OCI-LY1 (cell line): ENCODE results near the gene HEBP1.

Source experiments
- H2AFZ ChIP-seq: fragments of 200-600 bp; sonication (generic), shearing (Covaris generic); 2 replicates; pipeline ENCODE4 v1.6.0; 2014; ENCODE audit warnings: antibody characterized with exemption, mild to moderate bottlenecking, low read length
- H3F3A ChIP-seq: fragments of 200-600 bp; sonication (generic), shearing (Covaris generic); 2 replicates; pipeline ENCODE4 v1.6.0; 2014; ENCODE audit warnings: mild to moderate bottlenecking, antibody characterized with exemption, low read length, moderate library complexity; ENCODE audit not compliant: insufficient read depth
- H3K27ac ChIP-seq: fragments of 200-600 bp; sonication (generic); 2 replicates; pipeline ENCODE4 v1.5.1; 2014; ENCODE audit warnings: low read length, mixed run types, mild to moderate bottlenecking, low read depth; ENCODE audit not compliant: poor library complexity, severe bottlenecking
- H3K27me3 ChIP-seq: fragments of 200-600 bp; sonication (generic); 2 replicates; pipeline ENCODE4 v1.6.0; 2014; ENCODE audit warnings: antibody characterized with exemption, mild to moderate bottlenecking, low read length, moderate library complexity; ENCODE audit not compliant: insufficient read depth
- H3K36me3 ChIP-seq: fragments of 200-600 bp; sonication (generic); 2 replicates; pipeline ENCODE4 v1.6.1; 2014; ENCODE audit warnings: mild to moderate bottlenecking, antibody characterized with exemption, low read length, moderate library complexity, mixed read lengths; ENCODE audit not compliant: insufficient read depth
- H3K4me1 ChIP-seq: fragments of 200-600 bp; sonication (generic); 2 replicates; pipeline ENCODE4 v1.5.1; 2014; ENCODE audit warnings: mild to moderate bottlenecking, low read length, moderate library complexity; ENCODE audit not compliant: insufficient read depth, severe bottlenecking
- H3K4me2 ChIP-seq: fragments of 200-600 bp; sonication (generic), shearing (Covaris generic); 2 replicates; pipeline ENCODE4 v1.6.1; 2014; ENCODE audit warnings: low read length
- H3K4me3 ChIP-seq: fragments of 200-600 bp; sonication (generic); 2 replicates; pipeline ENCODE4 v1.5.1; 2014; ENCODE audit warnings: low read length, low read depth, mild to moderate bottlenecking, mixed read lengths; ENCODE audit not compliant: poor library complexity, severe bottlenecking
- H3K79me2 ChIP-seq: fragments of 200-600 bp; shearing (Covaris generic); 2 replicates; pipeline ENCODE4 v1.6.1; 2016; ENCODE audit warnings: mixed run types, low read length, mixed read lengths; ENCODE audit not compliant: insufficient read depth
- H3K9ac ChIP-seq: fragments of 200-600 bp; sonication (generic), shearing (Covaris generic); 2 replicates; pipeline ENCODE4 v1.6.1; 2014; ENCODE audit warnings: mild to moderate bottlenecking, low read length, mixed read lengths
- H3K9me2 ChIP-seq: fragments of 200-600 bp; sonication (generic), shearing (Covaris generic); 2 replicates; pipeline ENCODE4 v1.6.1; 2014; ENCODE audit warnings: low read depth, mild to moderate bottlenecking, low read length, mixed read lengths
- H3K9me3 ChIP-seq: fragments of 200-600 bp; shearing (Covaris generic); 2 replicates; pipeline ENCODE4 v1.6.1; 2014; ENCODE audit warnings: low read length, mixed read lengths
- H4K20me1 ChIP-seq: fragments of 200-600 bp; sonication (generic), shearing (Covaris generic); 2 replicates; pipeline ENCODE4 v1.6.0; 2016; ENCODE audit warnings: mild to moderate bottlenecking, low read length; ENCODE audit not compliant: insufficient read depth
- EZH2 ChIP-seq: fragments of 200-600 bp; sonication (generic), shearing (Covaris generic); IDR thresholded peaks from 2 replicates; pipeline ENCODE4 v1.8.0; 2017; ENCODE audit warnings: borderline replicate concordance, mixed run types, mild to moderate bottlenecking, antibody characterized with exemption, low read length, moderate library complexity, mixed read lengths
- TF ChIP-seq, protein P1 (sequence below): fragments of 200-600 bp; sonication (generic), shearing (Covaris generic); IDR thresholded peaks from 2 replicates; pipeline ENCODE4 v1.5.1; 2017; ENCODE audit warnings: mild to moderate bottlenecking, antibody characterized with exemption, low read length, moderate library complexity, mixed read lengths

The HEBP1 gene

DNA sequence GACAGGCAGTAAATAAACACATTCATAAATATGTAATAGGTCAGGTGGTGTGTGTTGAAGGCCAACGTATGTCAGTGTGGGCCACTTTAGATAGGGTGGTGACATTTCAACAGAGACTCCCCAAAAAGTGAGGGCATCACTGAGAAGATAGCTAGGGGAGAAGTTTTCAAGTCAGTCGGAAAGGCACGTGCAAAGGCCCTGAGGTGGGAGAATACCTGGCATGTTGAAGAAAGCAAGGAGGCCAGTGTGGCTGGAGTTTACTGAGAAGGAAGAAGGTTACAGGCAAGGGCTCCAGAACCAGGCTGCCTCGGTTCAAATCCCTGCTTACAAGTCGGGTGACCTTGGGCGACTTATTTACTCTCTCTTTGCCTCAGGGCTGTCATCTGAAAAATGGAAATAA is 11.0 kb upstream of the HEBP1 start:
- Histone ChIP-seq H4K20me1 (no peaks in the 10 kb centered on the region), H3K9ac (no peak overlapping the region), H3K79me2 (no peaks in the 10 kb centered on the region)

DNA sequence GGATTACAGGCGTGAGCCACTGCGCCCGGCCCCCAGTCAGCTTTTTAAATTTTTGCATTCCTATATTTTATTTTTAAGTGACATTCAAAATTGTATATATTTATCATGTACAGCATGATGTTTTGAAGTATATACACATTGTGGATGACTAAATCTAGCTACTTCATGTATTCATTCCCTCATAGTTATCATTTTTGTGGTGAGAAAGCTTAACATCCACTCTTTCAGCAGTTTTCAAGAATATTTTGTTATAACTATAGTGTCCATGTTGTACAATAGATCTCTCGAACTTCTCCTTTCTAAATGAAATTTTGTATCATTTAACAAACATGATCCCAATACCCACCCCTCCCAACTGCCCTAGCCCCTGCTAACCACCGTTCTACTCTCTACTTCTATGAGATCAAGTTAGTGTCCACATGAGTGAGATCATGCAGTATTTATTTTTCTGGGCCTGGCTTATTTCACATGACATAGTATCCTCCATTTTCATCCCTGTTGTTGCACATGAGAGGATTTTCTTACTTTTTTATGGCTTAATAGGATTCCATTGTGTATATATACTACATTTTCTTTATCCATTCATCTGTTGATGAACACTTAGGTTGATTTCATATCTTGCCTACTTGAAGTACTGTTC is 8.8 kb upstream of the HEBP1 start:
- no peaks in the 10 kb centered on the region for H3K27me3 ChIP-seq
- TF ChIP-seq, protein P1, sequence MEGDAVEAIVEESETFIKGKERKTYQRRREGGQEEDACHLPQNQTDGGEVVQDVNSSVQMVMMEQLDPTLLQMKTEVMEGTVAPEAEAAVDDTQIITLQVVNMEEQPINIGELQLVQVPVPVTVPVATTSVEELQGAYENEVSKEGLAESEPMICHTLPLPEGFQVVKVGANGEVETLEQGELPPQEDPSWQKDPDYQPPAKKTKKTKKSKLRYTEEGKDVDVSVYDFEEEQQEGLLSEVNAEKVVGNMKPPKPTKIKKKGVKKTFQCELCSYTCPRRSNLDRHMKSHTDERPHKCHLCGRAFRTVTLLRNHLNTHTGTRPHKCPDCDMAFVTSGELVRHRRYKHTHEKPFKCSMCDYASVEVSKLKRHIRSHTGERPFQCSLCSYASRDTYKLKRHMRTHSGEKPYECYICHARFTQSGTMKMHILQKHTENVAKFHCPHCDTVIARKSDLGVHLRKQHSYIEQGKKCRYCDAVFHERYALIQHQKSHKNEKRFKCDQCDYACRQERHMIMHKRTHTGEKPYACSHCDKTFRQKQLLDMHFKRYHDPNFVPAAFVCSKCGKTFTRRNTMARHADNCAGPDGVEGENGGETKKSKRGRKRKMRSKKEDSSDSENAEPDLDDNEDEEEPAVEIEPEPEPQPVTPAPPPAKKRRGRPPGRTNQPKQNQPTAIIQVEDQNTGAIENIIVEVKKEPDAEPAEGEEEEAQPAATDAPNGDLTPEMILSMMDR, result no peak
- TF ChIP-seq EZH2, result no peak
- no peak overlapping the region for H3K9ac ChIP-seq

More for the DNA sequence above, 11.0 kb upstream of the HEBP1 start:
- no peak for TF ChIP-seq EZH2
- TF ChIP-seq, protein P1, result no peak
- H3K27me3 ChIP-seq, result no peaks in the 10 kb centered on the region
- no peaks in the 10 kb centered on the region for H3K4me1 ChIP-seq
- H3F3A ChIP-seq, result no peaks in the 10 kb centered on the region
- no peaks in the 10 kb centered on the region for H3K9me2 ChIP-seq
- no peaks in the 10 kb centered on the region for H3K9me3 ChIP-seq
- no peak overlapping the region for H3K4me3 ChIP-seq
- H3K4me2 ChIP-seq, result no peak overlapping the region
- H3K36me3 ChIP-seq, result no peaks in the 10 kb centered on the region
- no peak overlapping the region for H2AFZ ChIP-seq
- H3K27ac ChIP-seq, result no peak overlapping the region

DNA sequence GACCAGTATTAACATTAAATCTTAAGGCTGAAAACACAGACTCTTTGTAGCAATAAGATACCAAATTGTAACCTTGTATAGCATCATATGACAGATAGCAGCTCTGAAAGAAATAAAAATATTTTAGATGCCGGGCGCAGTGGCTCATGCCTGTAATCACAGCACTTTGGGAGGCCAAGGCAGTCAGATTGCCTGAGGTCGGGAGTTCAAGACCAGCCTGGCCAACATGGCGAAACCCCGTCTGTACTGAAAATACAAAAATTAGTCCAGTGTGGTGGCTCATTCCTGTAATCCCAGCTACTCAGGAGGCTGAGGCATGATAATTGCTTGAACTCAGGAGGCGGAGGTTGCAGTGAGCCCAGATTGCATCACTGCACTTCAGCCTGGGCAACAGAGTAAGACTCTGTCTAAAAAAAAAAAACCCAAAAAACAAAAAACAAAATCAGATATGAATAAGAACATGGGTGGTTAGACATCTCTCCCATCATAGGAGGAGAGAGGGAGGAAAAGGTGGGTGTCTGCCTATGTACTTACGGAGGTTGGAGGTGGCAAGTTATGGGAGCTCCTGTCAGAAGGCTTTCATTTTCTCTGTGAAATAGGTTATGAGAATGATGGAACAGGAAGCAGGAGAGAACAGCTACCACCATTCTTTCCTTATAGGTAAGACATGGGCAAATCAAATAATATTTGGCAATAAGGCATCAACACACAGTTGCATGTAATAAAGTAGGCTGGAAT is 7.6 kb upstream of the HEBP1 start:
- Histone ChIP-seq H3K9me3 (no peaks in the 10 kb centered on the region), H3K9ac (no peak overlapping the region), H3K79me2 (no peaks in the 10 kb centered on the region), H3K4me1 (no peaks in the 10 kb centered on the region), H3K4me3 (no peak overlapping the region), H3K4me2 (no peak overlapping the region), H2AFZ (no peak overlapping the region), H3K36me3 (no peaks in the 10 kb centered on the region), H3F3A (no peaks in the 10 kb centered on the region), H3K27me3 (no peaks in the 10 kb centered on the region), H4K20me1 (no peaks in the 10 kb centered on the region), H3K9me2 (no peaks in the 10 kb centered on the region), H3K27ac (no peak overlapping the region)
- TF ChIP-seq, protein P1, result no peak
- no peak for TF ChIP-seq EZH2

More for the DNA sequence above, 8.8 kb upstream of the HEBP1 start:
- H3F3A ChIP-seq, result no peaks in the 10 kb centered on the region
- H3K4me1 ChIP-seq, result no peaks in the 10 kb centered on the region
- H2AFZ ChIP-seq, result no peak overlapping the region
- no peaks in the 10 kb centered on the region for H3K9me2 ChIP-seq
- H4K20me1 ChIP-seq, result no peaks in the 10 kb centered on the region
- no peaks in the 10 kb centered on the region for H3K79me2 ChIP-seq
- H3K27ac ChIP-seq, result no peak overlapping the region
- H3K9me3 ChIP-seq, result no peaks in the 10 kb centered on the region
- no peaks in the 10 kb centered on the region for H3K36me3 ChIP-seq
- no peak overlapping the region for H3K4me2 ChIP-seq
- no peak overlapping the region for H3K4me3 ChIP-seq
